Upper lobe of right lung (tissue), 1 donor: ENCODE measurements around the gene CASK. TPM values are rescaled to one million over a fixed set of nuclear protein-coding genes. Genes with fewer than 3 reads are reported as not detected.
"Not testable (repeated sequence)": the region's sequence is repeated elsewhere in the genome, so short reads cannot be mapped to it uniquely, and the experiment has no call there.

Experiments used
- ATAC-seq: fragments of 200-7000 bp; cut with Tn5 transposase; one replicate; pipeline ENCODE4 v1.9.1; 2020; ENCODE audit warnings: mild to moderate bottlenecking, moderate library complexity
- DNase-seq: peaks from one replicate; pipeline ENCODE4 v3.0.0-alpha.2; 2020
- H3K27ac ChIP-seq: fragments of 200-600 bp; one replicate; pipeline ENCODE4 v1.8.0; 2022
- H3K27me3 ChIP-seq: fragments of 200-600 bp; one replicate; pipeline ENCODE4 v1.8.0; 2022; ENCODE audit warnings: mild to moderate bottlenecking
- H3K36me3 ChIP-seq: fragments of 200-600 bp; one replicate; pipeline ENCODE4 v1.8.0; 2022
- H3K4me1 ChIP-seq: fragments of 200-600 bp; one replicate; pipeline ENCODE4 v1.8.0; 2022
- H3K4me3 ChIP-seq: fragments of 200-600 bp; one replicate; pipeline ENCODE4 v1.8.0; 2022; ENCODE audit warnings: mild to moderate bottlenecking
- H3K9me3 ChIP-seq: fragments of 200-600 bp; one replicate; pipeline ENCODE4 v1.8.0; 2022
- intact Hi-C: fragments of 100-400 bp; cut with DNase I; formaldehyde crosslinking; loops from one replicate; pipeline ENCODE4 v1.11.0; 2022
- total RNA-seq: library from RNA; stranded (reverse); fragmentation: NEBNext Ultra II Directional; extraction: Animal tissue kit (Norgen Biotek cat#: 25700); gene quantifications from one replicate; pipeline ENCODE4 v1.2.1, GENCODE V29; 2021
- TF ChIP-seq, protein P1 (sequence below): fragments of 200-600 bp; IDR thresholded peaks from one replicate; pipeline ENCODE4 v1.8.0; 2022; ENCODE audit warnings: antibody characterized with exemption
- donor health status: DM: no; HTN: yes; CAD: no; lungs with severe emphysema.

The CASK gene
- total RNA-seq, 1 donor from 2014 or later: 60.4 TPM

DNA sequence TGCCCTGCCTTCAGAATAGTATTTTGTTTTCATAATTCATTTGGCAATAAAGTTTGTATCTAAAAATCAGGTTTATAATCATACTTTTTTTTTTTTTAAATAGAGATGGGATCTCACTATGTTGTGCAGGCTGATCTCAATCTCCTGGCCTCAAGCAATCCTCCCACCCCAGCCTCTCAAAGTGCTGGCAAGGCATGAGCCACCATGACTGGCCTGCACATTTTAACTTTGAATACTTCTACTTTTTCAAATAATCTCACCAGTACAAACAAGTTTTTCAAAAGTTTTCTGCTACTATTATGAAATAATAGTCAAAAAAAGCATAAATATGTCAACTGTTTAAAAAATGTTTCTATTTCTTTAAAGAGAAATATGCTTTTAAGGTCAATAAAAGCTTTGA is 304.1 kb downstream of the CASK start:
- peaks cover 4% of the 10 kb centered on the region for H3K4me1 ChIP-seq
- no peak for DNase-seq
- ATAC-seq: no peak
- no peaks in the 10 kb centered on the region for H3K36me3 ChIP-seq
- no peak overlapping the region for H3K27ac ChIP-seq
- no peaks in the 10 kb centered on the region for H3K9me3 ChIP-seq
- TF ChIP-seq, protein P1, sequence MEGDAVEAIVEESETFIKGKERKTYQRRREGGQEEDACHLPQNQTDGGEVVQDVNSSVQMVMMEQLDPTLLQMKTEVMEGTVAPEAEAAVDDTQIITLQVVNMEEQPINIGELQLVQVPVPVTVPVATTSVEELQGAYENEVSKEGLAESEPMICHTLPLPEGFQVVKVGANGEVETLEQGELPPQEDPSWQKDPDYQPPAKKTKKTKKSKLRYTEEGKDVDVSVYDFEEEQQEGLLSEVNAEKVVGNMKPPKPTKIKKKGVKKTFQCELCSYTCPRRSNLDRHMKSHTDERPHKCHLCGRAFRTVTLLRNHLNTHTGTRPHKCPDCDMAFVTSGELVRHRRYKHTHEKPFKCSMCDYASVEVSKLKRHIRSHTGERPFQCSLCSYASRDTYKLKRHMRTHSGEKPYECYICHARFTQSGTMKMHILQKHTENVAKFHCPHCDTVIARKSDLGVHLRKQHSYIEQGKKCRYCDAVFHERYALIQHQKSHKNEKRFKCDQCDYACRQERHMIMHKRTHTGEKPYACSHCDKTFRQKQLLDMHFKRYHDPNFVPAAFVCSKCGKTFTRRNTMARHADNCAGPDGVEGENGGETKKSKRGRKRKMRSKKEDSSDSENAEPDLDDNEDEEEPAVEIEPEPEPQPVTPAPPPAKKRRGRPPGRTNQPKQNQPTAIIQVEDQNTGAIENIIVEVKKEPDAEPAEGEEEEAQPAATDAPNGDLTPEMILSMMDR: no peak
- H3K27me3 ChIP-seq: no peaks in the 10 kb centered on the region
- no peak overlapping the region for H3K4me3 ChIP-seq
- intact Hi-C loops: no loop called here

DNA sequence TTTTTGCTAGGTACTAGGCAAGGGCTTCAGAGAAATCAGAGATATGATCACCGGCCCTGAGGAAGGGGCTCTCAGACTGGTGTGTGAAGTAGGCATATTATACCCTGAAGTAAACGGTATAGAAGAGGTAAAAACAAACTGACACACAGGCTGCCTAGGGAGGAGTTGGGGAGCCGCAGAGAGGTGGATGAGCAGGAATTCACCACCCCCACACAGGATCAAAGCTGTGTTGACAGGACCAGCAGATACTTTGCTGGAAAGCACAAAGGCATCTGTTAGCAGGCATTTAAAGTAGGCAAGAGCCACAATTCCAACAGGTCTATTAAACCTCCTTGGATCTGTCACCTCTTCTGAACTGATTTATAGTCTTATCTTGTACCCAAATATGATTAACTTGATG is 306.4 kb downstream of the CASK start:
- TF ChIP-seq, protein P1: no peak
- DNase-seq (no peak), ATAC-seq (no peak)
- Histone ChIP-seq H3K4me1 (peaks cover 4% of the 10 kb centered on the region), H3K27me3 (no peaks in the 10 kb centered on the region), H3K27ac (no peak overlapping the region), H3K9me3 (no peaks in the 10 kb centered on the region), H3K36me3 (no peaks in the 10 kb centered on the region), H3K4me3 (no peak overlapping the region)
- intact Hi-C loops: no loop called here

DNA sequence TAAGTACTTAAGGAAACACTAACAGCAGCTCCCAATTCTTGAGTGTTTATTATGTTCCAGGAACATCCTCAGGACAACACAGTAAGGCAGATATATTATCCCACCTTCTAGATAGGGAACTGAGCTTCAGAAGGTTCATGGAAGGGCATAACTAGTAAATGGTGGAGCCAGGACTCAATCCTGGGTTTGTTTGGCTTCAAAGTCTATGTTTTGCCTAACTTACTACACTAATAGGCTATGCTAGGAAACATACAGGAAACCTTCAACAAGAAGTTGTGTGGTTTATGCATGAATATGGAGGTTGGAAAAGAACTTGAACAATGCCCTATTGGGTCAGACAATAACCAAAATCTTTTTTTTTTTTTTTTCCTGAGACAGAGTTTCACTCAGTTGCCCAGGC is 307.1 kb downstream of the CASK start:
- no peaks in the 10 kb centered on the region for H3K27me3 ChIP-seq
- ATAC-seq (no peak), DNase-seq (no peak)
- TF ChIP-seq, protein P1: no peak
- no peak overlapping the region for H3K27ac ChIP-seq
- no peaks in the 10 kb centered on the region for H3K36me3 ChIP-seq
- intact Hi-C loops: no loop called here
- no peaks in the 10 kb centered on the region for H3K9me3 ChIP-seq
- no peak overlapping the region for H3K4me3 ChIP-seq
- peaks cover 3% of the 10 kb centered on the region for H3K4me1 ChIP-seq

DNA sequence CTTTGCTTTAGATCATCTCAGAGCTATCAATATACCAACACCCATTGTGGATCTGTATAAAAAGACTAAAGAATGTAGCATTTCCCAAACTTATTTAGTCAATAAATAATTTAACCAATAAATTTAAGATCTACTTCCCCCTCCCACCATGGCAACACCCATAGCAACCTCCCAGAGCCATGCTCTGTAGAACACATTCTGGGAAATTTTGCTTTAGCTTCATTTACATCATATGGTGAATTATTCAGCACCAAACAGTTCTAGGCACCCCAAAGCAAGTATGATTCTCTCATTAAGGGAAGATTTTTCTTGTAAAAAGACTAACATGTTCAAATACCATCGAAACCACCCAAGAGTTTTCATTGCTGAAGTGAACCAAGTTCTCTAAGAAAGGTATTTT is 315.1 kb downstream of the CASK start:
- intact Hi-C loops: no loop called here
- Histone ChIP-seq H3K27me3 (no peaks in the 10 kb centered on the region), H3K36me3 (no peaks in the 10 kb centered on the region), H3K27ac (no peak overlapping the region), H3K4me1 (no peaks in the 10 kb centered on the region), H3K9me3 (no peaks in the 10 kb centered on the region), H3K4me3 (no peak overlapping the region)
- ATAC-seq (no peak), DNase-seq (no peak)
- TF ChIP-seq, protein P1: no peak

DNA sequence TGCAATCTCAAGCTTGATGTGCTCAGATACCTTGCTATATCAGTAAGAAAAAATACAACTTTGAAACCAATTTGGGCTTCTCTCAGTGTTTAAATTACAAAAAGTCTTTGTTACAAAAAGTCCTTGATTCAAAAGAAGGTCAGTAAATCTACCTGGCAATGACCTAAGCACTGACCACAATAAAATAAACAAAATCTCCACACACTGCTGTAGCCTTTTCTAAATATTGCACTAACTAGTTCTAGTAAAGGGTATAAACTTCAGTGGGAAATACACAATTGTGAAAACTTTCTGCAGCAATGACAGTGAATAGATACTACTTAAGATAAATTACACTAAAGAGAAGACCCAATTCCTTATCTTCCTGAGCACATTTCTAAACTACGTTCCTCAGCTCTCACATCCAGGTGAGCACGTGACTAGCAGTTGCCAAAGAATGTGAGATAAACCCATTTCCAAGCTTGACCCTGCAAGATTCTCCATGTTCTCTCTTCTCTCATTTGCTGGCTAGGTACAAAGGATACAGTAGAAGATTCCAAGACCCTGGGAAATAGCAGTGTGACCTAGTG is 316.0 kb downstream of the CASK start:
- H3K36me3 ChIP-seq: no peaks in the 10 kb centered on the region
- ATAC-seq: no peak
- no peak overlapping the region for H3K4me3 ChIP-seq
- no peak overlapping the region for H3K27ac ChIP-seq
- intact Hi-C loops: no loop called here
- H3K4me1 ChIP-seq: no peaks in the 10 kb centered on the region
- TF ChIP-seq, protein P1: no peak
- H3K27me3 ChIP-seq: no peaks in the 10 kb centered on the region
- no peaks in the 10 kb centered on the region for H3K9me3 ChIP-seq
- DNase-seq: no peak

DNA sequence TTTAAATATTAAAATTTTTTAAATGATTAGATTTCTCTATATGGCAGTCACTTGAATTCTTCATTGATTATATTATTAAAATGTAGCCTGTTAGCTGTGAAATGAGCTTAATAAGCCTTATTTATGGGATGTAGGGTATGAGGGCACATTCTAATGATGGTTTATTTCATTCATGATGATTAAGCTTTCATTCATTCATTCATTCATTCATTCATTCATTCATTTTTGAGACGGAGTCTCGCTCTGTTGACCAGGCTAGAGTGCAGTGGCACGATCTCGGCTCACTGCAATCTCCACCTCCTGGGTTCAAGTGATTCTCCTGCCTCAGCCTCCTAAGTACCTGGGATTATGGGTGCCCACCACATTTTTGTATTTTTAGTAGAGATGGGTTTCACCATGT is 317.3 kb downstream of the CASK start:
- intact Hi-C loops, DNase-seq, H3K4me3 ChIP-seq, H3K36me3 ChIP-seq, H3K27me3 ChIP-seq, H3K4me1 ChIP-seq, ATAC-seq, H3K9me3 ChIP-seq, H3K27ac ChIP-seq: not testable (repeated sequence)
